Measurements from ENCODE around the gene SH3BGRL2.

Gene SH3BGRL2

DNA sequence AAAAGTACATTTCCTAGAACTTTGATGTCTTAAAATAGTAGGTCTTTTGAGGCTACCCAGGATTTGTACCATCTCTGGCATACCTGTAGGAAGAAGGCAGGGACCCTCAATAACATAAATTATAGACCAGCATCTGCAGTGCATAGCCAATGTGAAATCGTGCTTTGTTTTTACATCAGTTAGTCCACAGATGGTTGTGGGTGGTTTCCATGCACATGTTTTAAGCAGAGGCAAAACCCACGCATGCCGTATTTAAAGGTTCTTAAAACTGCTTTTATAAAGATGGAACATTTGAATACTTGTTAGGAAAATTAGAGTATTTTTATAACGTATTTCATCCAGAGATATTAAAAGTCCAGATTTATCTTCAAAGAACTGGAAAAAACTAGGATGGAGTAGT lies 66.3 kb downstream of the SH3BGRL2 start:
- no peak overlapping the region for H3K27ac ChIP-seq (ENCODE audit: low read length)
- no peaks in the 10 kb centered on the region for H3K9me2 ChIP-seq (replicated peaks; ENCODE audit: insufficient read depth, low read length)
- TF ChIP-seq, protein P1, sequence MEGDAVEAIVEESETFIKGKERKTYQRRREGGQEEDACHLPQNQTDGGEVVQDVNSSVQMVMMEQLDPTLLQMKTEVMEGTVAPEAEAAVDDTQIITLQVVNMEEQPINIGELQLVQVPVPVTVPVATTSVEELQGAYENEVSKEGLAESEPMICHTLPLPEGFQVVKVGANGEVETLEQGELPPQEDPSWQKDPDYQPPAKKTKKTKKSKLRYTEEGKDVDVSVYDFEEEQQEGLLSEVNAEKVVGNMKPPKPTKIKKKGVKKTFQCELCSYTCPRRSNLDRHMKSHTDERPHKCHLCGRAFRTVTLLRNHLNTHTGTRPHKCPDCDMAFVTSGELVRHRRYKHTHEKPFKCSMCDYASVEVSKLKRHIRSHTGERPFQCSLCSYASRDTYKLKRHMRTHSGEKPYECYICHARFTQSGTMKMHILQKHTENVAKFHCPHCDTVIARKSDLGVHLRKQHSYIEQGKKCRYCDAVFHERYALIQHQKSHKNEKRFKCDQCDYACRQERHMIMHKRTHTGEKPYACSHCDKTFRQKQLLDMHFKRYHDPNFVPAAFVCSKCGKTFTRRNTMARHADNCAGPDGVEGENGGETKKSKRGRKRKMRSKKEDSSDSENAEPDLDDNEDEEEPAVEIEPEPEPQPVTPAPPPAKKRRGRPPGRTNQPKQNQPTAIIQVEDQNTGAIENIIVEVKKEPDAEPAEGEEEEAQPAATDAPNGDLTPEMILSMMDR (IDR thresholded peaks at IDR 0.05; ENCODE audit: low read length), result no peak
- TF ChIP-seq EZH2 (optimal IDR thresholded peaks at IDR 0.05; ENCODE audit: low read depth, low read length), result no peak
- TF ChIP-seq EZH2phosphoT487 (IDR thresholded peaks at IDR 0.05; ENCODE audit: low read length), result no peak
- no peak overlapping the region for H3K4me2 ChIP-seq (ENCODE audit: low read depth, low read length)
- H2AFZ ChIP-seq (ENCODE audit: low read length), result no peak overlapping the region
- no peaks in the 10 kb centered on the region for H3K9me3 ChIP-seq (replicated peaks; ENCODE audit: insufficient read depth, low read length)
- no peaks in the 10 kb centered on the region for H3K27me3 ChIP-seq (replicated peaks; ENCODE audit: insufficient read depth, low read length)
- no peaks in the 10 kb centered on the region for H3K79me2 ChIP-seq (ENCODE audit: low read length)
- no peaks in the 10 kb centered on the region for H4K20me1 ChIP-seq (ENCODE audit: insufficient read depth, low read length)
- H3K36me3 ChIP-seq (replicated peaks; ENCODE audit: insufficient read depth, low read length), result no peaks in the 10 kb centered on the region
- H3K9ac ChIP-seq (ENCODE audit: low read length), result no peak overlapping the region
- no peaks in the 10 kb centered on the region for H3K4me1 ChIP-seq (ENCODE audit: low read length)
- no peak overlapping the region for H3K4me3 ChIP-seq (ENCODE audit: low read length)
- H3F3A ChIP-seq (ENCODE audit: insufficient read depth, low read length), result no peaks in the 10 kb centered on the region
- DNase-seq, result no peak

DNA sequence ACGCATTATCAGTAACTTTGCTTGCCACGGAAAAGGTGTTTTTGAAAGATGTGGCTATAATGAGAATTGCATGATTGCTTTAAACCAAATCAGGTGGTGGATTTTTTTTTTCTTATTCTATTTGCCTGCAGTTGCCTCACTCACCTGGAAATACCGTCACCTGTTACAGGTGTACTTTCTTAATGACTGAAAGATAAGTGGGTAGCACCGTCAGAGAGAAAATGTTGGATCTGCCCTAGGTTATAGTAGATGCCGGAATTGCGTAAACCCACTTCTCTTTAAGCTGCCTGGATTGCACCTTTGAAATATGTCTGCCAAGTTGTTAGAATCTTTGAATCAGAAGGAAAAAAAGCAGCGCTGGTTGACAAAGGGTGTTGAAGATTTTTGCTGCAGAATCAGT lies 68.5 kb downstream of the SH3BGRL2 start:
- Histone ChIP-seq H3K79me2 (ENCODE audit: low read length) (no peaks in the 10 kb centered on the region), H3K9me2 (replicated peaks; ENCODE audit: insufficient read depth, low read length) (no peaks in the 10 kb centered on the region), H3K4me3 (ENCODE audit: low read length) (no peak overlapping the region), H4K20me1 (ENCODE audit: insufficient read depth, low read length) (no peaks in the 10 kb centered on the region), H2AFZ (ENCODE audit: low read length) (no peak overlapping the region), H3K27ac (ENCODE audit: low read length) (no peak overlapping the region), H3K36me3 (replicated peaks; ENCODE audit: insufficient read depth, low read length) (no peaks in the 10 kb centered on the region), H3K9me3 (replicated peaks; ENCODE audit: insufficient read depth, low read length) (no peaks in the 10 kb centered on the region), H3K9ac (ENCODE audit: low read length) (no peak overlapping the region), H3K4me2 (ENCODE audit: low read depth, low read length) (no peak overlapping the region), H3K4me1 (ENCODE audit: low read length) (no peaks in the 10 kb centered on the region), H3K27me3 (replicated peaks; ENCODE audit: insufficient read depth, low read length) (no peaks in the 10 kb centered on the region), H3F3A (ENCODE audit: insufficient read depth, low read length) (no peaks in the 10 kb centered on the region)
- no peak for DNase-seq
- TF ChIP-seq, protein P1 (IDR thresholded peaks at IDR 0.05; ENCODE audit: low read length), result no peak
- TF ChIP-seq EZH2 (optimal IDR thresholded peaks at IDR 0.05; ENCODE audit: low read depth, low read length), result no peak
- TF ChIP-seq EZH2phosphoT487 (IDR thresholded peaks at IDR 0.05; ENCODE audit: low read length), result no peak

DNA sequence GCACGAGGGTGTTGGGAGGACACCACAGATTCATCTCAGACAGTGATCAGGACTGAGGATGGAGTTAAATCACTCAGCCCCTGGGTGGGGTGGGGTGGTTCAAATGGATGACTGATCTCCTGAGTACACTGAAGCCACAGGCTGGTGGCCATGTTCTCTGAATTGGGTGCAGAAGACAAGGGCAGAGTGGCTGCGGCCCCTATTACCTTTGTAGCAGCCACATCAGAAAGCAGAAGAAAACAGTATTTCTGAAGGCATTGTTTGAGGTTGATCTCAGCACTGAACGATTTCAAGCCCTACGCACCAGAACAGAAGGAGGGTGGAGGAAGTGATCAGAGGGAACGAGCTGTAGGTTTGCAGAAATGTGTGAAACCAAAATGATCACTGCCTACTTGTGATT lies 71.6 kb downstream of the SH3BGRL2 start:
- no peaks in the 10 kb centered on the region for H3K79me2 ChIP-seq (ENCODE audit: low read length)
- H3K4me3 ChIP-seq (ENCODE audit: low read length), result no peak overlapping the region
- no peak overlapping the region for H3K27ac ChIP-seq (ENCODE audit: low read length)
- no peak overlapping the region for H2AFZ ChIP-seq (ENCODE audit: low read length)
- TF ChIP-seq EZH2phosphoT487 (IDR thresholded peaks at IDR 0.05; ENCODE audit: low read length) (no peak), EZH2 (optimal IDR thresholded peaks at IDR 0.05; ENCODE audit: low read depth, low read length) (no peak)
- TF ChIP-seq, protein P1 (IDR thresholded peaks at IDR 0.05; ENCODE audit: low read length), result no peak
- H3K9me3 ChIP-seq (replicated peaks; ENCODE audit: insufficient read depth, low read length), result no peaks in the 10 kb centered on the region
- no peak overlapping the region for H3K4me2 ChIP-seq (ENCODE audit: low read depth, low read length)
- no peaks in the 10 kb centered on the region for H3K36me3 ChIP-seq (replicated peaks; ENCODE audit: insufficient read depth, low read length)
- no peaks in the 10 kb centered on the region for H3F3A ChIP-seq (ENCODE audit: insufficient read depth, low read length)
- no peaks in the 10 kb centered on the region for H4K20me1 ChIP-seq (ENCODE audit: insufficient read depth, low read length)
- no peaks in the 10 kb centered on the region for H3K9me2 ChIP-seq (replicated peaks; ENCODE audit: insufficient read depth, low read length)
- no peaks in the 10 kb centered on the region for H3K27me3 ChIP-seq (replicated peaks; ENCODE audit: insufficient read depth, low read length)
- no peaks in the 10 kb centered on the region for H3K4me1 ChIP-seq (ENCODE audit: low read length)
- no peak overlapping the region for H3K9ac ChIP-seq (ENCODE audit: low read length)
- no peak for DNase-seq

Measured in MM.1S (cell line).